HG03565 (cell line): ENCODE data around the gene ZBTB40.

Experiments used
- ATAC-seq: cut with Tn5 transposase; IDR thresholded peaks from one replicate; pipeline ENCODE4 v1.9.1; 2021; ENCODE audit warnings: mild to moderate bottlenecking, moderate library complexity; ENCODE audit not compliant: unreplicated experiment

The ZBTB40 gene

GRCh38 chr1:22551591-22551990 is 99.9 kb downstream of the ZBTB40 start:
- no peak for ATAC-seq

DNA sequence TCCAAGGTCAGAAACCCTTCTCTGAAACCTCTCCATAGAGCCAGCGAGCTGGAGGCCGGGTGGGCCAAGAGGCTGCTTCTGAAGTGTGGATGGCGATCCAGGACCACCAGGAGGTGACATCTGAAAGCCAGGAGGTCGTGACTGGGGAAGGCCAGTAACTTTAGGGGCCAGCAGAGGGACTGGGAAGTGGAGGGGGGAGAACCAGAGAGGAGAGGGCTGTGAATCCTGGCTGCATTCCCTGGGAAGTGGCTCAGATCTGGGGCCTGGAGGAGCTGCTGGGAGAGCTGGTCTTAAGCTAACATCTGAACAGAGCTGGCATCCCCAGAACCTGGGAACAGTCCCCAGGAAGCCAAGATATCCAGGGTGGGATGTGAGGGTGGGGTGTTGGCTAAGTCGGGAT is 100.4 kb downstream of the ZBTB40 start:
- ATAC-seq, result no peak

- no peak for ATAC-seq
Observed at GRCh38 chr1:22553104-22553880, 101.6 kb downstream of the ZBTB40 start.

DNA sequence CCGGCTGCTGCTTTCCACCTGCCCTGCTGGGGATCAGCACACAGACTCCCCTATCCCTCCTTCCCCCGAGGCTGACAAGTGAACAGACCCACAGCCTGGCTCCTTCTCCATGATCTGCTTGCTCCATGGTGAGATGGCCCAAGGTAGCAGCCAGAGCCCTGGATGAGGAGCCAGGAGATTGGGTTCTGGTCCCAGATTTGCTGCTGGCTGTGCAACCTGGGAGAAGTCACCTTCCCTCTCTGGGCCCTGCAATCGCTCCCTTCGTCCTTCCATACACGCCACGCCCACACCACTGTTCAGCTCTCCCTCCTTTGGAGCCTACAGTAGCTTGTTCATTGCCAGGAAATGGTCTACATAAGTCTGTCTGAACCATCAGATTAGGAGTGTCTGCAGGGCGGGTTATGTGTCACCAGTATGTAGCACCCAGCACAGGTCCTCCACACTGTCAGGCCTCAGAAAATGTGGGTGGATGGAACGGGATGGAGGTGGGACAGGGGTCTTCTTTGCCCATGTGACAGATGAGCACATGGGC is 102.4 kb downstream of the ZBTB40 start:
- ATAC-seq, result no peak

DNA sequence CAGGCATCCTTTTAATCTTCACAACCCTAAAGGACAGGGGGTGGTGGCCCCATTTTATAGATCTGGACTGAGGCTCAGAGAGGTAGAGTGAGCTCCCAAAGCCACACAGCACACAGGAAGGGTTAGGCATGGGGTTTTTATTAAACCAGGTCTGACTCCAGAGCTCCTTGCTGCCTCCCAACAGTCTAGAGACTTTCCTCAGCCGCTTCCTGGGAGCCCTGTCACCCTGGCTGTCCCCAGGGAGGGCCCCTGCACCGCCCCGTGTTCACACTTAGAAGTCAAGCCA is 103.7 kb downstream of the ZBTB40 start:
- ATAC-seq, result no peak

DNA sequence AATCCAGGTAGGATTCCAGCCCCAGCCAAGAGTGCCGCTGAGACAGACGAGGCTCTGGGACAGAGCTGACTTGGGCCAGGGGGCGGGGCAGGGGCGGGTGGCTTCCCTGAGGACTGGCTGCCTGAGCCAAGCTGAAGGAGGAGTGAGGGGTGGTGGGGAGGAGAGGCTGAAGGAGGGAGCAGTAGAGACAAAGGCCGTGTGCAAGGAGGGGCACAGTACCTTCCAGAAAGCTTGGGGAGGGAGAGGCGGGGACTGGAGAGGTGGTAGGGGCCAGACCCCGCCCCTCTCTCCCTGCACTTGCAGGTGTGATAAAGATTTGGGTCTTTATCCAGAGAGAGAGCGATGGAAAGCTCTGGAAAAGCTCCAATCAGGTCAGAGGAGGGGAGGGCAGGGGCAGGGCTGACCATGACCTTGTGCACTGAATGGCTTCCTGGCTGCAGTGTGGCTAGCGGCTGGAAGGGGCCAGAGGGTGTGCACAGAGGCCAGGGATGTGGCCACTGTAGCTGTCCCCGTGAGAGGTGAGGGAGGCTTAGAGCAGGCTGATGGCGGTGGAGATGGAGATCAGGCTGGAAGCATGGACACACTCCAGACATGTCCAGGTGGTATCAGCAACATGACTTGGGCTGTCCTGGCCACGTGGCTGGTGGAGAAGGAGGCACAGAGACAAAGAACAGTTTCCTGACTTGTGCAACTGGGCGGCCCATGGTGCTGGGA is 104.9 kb downstream of the ZBTB40 start:
- ATAC-seq, result no peak

DNA sequence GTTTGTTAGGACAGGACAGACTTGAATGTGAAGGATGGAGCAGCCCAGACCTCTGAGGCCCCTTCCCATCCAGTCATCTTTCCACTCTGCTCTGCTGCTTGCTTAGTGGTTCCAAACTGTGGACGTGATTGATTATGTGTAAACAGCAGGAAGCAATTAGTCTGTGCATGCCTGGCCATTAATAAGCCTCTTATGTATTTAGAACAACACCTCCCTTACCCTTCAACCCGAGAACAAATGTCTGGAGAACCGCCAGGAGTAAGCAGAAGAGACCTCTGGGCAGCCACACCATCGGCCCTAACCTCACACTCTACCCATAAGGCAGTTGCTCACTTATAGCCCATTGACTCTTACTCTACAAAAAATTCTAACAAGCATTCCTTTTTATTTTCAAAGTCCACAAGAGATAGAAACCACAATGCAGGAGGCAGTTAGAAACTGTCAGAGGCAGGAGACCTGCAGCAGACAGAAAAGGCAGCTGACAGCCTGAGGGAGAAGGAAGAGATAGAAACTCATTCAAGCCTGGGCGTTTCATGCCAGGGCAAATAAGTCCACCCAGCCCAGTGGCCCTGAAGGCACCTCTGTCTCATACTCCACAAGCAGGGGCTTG is 105.8 kb downstream of the ZBTB40 start:
- ATAC-seq, result no peak

DNA sequence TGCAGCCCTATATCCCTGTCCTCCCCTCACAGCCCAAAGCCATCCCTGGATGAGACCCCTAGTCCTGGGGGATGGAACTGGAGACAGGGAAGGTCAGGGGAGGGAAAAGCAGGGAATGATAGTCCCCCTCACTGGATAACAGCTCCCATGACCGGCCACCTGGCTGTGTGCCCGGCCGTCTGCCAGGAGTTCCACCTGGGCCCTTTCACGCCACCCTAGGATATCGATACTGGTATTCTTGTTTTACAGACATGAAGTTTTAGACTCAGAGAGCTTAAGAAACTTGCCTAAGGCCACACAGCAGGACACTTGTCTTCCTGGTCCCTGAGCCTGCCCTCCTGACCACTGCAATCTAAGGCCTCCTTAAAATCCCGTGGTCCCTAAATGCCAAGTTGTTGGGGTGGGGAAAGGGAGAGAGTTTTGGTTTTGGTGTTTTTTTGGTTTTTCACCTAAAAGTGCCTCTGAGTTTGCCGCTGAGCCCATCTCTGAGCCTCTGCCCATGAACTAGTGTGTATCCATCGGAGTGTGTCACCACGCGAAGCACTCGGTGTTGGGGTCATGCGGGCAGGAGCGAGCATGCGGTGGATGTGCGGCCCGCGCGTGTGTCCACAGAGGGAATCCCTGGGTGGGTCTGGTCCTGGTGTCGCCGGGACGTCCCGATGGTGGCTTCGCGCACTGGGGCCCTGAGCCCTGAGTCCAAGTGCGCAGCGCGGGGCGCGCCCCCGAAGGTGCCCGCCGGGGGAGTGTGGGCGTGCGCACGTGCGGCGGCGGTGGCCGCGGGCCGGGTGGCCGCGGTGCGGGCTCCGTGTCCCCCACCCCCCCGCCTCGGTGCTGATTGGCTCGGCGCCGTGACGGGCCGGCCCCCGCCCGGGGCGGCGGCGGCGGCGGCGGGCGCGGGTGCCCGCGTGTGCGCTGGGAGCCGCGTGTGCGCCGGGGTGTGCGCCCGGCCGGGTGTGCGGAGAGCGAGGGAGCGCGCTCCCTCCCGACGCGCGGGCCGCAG is 111.2 kb downstream of the ZBTB40 start, which contains the start of gene EPHA8:
Gene EPHA8, plus strand, starts transcription at position 906 of the 1,000 bp plus-strand sequence. CDS start 147 bp downstream, outside the sequence.
- ATAC-seq, result no peak

DNA sequence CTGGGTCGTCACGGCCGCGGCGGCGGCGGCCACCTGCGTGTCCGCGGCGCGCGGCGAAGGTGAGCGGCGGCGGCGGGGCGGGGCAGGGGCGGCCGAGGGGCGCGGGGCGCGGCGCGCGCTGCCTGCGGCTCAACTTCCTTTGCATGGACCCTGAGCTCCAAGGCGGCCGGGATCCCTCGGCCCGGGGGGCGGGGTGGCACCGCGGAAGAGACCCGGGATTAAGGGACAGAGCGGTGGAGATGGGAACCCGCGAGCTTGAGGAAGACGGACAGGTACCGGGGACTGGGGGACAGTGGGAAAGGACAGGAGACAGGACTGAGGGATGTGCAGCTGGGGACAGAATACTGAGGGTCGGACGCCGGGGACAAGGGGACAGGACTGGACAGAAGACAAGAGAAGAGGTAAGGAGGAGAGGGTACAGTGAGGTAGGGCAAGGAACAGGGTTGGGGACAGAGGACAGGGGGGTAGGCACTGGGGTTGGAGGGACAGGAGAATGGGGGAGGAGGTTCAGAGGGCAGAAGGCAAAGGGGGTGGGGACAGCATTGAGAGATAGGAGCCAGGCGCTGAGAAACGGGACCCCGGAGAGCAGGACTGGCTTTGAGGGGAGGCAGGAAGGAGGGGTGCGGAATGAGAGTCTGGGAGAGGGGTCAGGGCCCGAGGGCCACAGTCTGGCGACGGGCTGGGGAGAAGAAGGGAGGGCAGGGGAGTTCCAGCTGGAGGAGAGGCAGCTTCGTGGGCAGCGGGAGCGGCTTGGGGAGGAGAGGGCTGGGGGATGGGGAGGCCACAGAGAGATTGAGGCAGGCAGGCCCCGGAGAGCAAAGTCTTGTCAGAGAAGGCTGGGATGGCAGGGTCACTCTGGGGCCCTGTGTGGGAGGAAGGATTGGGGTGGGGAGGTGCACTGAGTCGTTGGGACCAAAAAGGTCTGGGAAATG is 112.3 kb downstream of the ZBTB40 start:
- no peak for ATAC-seq

- no peak for ATAC-seq
Observed at GRCh38 chr1:22566161-22566560, 114.5 kb downstream of the ZBTB40 start.

DNA sequence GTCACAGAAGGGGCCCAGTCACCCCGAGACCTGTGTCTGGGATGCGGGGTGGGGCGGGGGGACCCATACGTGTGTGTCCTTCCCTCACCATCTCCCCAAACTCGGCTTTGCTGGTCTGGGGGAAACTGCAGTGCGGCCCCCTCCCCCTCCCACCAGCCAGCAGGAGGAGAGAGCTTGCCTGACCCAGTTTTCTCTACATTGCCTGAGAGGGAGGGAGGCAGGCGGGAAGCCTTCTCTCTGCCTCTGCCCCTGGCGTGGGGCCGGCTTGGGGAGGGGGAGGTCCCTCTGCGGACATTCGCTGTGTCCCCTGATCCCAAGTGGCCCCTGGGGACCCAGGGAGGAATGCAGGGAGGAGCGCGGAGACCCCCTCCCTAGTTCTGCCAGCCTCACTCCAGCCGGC is 115.5 kb downstream of the ZBTB40 start:
- ATAC-seq, result no peak

GRCh38 chr1:22567994-22568393 is 116.3 kb downstream of the ZBTB40 start:
- ATAC-seq, result no peak

DNA sequence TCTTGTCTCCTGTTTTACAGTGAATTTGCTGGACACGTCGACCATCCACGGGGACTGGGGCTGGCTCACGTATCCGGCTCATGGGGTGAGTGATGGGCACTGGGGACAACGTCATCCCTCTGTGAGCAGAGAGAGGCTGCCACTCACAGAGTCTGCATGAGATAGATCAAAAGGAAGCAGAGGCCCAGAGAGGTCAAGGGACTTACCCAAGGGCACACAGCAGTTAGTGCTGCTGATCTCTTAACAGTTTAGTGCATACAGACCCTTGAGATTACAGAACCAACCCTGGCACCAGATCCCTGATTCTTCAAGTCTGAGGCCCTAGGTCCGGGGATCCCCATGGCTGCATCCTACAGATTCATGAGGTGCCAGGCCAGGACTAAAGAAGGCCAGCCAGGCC is 117.6 kb downstream of the ZBTB40 start:
- no peak for ATAC-seq

DNA sequence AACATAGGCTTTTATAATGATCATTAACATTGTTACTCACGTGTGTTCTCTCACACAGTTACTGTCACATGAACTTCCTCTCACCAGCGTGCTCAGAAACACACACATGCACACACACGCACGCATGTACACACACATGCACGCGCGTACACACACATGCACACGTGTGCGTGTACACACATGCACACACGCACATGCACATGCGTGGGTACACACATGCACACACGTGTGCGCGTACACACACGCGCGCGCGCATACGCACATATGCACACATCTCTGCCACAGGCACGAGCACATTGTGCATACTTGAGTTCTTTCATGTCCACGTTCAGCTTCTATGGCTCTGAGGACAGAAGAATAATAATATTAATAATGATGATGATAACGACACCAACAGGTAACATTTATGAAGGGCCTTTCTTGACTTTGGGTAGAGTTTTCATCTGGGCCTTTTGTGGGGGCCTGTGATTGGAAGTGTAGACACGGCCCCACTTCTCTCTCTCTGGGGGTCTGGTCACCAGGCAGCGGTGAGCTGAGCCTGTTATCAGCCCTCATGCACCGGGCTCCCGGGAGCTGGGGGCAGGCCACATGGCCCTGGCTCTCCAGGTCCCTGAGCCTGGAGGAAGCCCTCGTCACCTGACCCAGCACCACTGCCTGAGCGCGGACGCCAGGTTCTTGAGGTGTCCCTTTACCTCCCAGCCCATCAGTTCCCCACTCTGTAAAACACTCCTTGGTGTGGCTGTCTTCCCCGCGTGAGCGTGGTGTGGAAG is 118.7 kb downstream of the ZBTB40 start:
- ATAC-seq, result no peak

DNA sequence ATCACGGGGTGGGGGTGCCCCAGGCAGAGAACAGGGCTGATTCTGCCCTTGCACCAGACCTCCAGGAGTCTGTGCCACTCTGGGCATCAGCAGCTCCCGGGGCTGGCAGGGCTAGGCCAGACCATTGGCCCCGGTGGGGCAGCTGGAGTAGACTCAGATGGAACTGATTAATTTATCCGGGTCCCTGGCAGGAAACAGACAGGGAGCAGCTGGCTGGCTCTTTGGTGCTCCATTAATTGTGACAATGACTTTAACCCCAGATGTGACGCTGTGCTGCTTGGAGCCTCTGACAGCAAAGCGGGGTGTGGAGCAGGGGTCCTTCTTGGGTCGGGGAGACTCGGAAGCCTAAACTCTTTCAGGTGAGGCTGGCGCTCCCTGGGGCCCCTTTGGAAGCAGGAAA is 121.2 kb downstream of the ZBTB40 start:
- ATAC-seq, result no peak

DNA sequence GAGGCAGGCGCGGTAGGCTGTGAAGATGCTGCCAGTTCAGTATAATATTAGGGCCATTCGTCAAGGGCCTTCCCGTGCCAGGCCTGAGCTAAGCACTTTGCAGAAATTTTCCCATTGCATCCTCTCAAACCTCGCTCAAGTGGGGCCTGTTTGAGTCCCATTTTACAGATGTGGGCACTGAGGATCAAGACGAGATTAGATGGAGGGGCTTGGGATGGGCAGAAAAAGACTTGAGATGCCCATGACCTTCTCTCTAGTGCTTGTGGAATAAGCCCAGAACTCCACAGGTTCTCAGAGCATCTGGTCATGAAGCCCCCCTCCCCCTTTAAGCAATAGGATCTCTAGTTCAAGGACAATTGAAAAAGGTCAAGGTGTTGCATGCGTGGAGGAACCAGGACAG is 121.6 kb downstream of the ZBTB40 start:
- no peak for ATAC-seq

GRCh38 chr1:22575532-22576149 is 124.0 kb downstream of the ZBTB40 start:
- no peak for ATAC-seq

DNA sequence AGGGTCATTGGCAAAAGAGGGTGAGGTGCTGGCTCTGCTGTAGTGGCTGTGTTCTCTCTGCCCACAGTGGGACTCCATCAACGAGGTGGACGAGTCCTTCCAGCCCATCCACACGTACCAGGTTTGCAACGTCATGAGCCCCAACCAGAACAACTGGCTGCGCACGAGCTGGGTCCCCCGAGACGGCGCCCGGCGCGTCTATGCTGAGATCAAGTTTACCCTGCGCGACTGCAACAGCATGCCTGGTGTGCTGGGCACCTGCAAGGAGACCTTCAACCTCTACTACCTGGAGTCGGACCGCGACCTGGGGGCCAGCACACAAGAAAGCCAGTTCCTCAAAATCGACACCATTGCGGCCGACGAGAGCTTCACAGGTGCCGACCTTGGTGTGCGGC is 124.5 kb downstream of the ZBTB40 start:
- ATAC-seq, result no peak
